ENCODE results near the gene COL5A1.

- TF ChIP-seq CTCF (conservative IDR thresholded peaks at IDR 0.05 in 1 of 2, IDR thresholded peaks at IDR 0.05 in 1 of 2; ENCODE audit: low read depth in 1 of 2, low read length in 2 of 2) (no peak), EZH2 (IDR thresholded peaks at IDR 0.05; ENCODE audit: low read length, missing control alignments) (no peak)
These were observed 174.0 kb downstream of the COL5A1 start for GRCh38 chr9:134815435-134816214.

Measured in fibroblast of lung (primary cell).